ENCODE results near the gene ABR.
"Not testable (repeated sequence)": the region's sequence is repeated elsewhere in the genome, so short reads cannot be mapped to it uniquely, and the experiment has no call there.

Gene ABR

DNA sequence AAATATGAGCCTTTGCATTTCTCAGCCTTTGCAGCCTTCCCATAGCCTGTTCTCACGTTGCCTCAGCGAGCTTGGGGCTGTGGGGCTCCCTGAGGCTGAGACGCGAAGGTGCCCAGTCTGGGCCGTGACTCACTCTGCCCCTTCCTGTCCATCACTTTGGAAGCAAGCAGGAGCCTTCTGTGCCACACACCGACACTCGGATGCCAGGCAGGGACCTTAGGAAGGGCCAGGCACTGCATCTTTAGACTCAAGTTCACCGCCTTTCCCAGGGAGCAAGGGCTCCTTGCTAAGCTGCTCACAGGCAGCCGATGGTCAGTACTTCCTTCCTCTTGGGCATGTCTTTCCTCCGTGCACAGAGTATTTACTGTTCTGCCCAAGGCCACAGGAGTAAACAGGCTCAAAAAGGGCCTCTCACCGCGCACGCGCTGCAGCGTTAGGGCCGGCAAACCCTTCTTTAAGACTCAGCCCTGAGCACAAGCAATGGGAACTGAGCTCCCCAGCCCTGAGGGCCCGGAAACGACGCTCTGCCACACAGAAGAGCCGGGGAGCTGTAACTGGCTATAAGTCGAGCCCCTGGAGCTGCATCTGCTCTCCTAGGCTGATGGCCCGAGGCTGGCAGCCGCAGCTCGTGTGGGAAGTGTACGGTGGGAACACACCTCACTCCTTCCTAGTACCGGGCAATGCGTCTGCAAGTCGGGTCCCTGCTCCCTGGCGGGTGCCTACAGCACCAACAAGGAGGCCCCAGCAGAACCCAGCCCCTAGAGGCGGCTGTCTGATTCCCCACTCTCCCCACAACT lies 175.6 kb downstream of the ABR start:
- no peak for DNase-seq

DNA sequence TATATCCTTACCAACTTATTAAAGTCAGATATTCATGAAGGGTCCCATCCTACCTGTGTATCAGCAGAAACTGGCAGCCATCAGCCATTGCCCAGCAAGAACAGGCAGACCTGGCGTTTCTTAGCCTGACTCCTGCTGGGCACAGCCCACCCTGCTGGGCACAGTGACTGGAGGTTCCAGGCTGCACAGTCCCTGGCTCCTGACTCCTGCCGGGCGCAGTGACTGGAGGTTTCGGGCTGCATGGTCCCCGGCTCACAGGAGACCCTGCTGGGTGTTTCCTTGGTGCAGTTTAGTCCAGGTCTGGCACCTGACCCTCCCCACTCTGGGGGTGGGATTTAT lies 176.2 kb downstream of the ABR start:
- DNase-seq = no peak

DNA sequence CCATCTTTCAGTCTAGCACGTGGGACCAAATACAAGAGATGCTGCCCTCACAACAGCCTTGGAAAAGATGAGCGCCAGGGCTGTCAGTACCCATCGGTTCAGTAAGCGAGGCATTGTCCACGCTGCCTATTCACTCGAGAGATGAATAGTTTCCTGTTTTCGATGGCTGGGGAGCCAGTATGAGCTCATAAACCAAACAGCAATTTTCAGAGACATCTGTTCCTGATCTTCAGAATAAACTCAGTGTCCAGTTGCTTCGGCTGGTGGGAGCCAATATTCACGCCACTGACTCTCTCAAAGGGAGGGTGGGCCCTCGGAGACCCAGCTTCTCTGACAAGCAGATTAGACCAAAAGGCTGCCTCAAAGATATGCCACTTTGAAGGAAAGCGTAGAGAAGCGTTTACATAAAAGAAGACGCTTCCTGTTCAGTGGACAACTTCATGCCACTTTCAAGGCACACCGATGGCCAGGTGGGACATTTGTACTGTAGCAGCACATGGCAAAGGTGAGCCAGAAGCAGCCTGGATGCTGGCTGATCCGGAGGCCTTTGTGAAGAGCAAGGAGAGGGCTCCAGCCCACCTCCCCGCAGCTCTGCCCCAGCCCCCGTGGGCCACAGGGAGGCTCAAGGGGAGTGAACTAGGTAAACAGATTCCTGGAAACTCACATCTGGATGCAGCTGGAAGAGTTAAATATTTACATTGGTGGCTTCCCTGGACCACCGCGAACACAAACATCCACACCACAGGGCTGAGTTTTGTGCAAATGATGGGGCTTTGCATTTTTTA lies 176.8 kb downstream of the ABR start:
- DNase-seq = no peak

DNA sequence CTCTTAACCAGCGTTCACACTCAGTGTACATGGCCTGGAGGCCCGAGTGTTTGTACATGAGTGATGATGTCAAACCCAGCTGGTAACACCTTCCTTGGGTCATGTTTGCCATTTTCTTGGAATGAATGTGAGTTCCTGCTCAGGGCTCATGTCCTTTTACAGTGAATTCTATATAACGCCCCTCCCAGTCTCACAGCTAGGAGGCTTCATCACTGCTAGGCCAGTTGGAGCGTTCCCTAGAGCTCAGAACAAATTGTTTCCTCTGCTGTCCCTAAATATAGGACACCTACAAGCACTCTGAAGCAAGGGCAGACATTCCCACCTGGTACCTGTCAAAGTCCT lies 177.4 kb downstream of the ABR start:
- no peak for DNase-seq

DNA sequence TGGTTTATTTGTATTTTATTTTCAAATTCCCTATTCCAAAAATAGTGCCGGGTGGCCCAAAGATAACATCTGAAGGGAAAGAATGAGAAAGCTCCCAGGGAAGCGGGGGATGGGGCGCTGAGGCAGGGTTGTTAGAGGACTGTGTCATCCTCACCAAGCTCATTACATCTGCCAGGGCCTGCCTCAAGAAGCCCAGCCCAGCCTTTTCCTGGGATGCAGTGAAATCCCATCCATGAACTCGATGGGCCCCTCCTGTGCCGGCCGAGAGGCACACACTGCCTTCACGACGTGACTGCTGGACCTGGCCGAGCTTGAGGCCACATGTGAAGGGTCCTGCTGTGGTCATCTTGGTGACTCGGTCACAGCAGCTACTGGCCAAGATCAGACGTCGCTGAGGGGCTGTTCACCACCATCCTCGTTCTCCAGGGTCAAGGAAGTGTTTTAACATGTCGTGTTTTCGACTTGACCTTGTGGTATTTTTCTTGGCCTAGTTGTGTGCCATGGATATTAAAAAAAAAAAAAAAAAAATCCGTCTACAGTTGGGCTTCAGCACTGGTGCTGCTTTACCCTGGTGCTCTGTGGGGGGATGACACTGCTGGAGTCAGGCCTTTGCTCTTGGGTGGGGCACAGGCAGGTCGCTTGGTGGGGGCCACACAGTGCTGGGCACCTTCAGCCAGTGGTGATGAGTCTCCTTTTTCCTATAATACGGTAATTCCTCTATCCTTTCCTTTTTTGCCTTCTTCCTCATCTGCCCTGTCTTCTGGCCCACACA lies 178.0 kb downstream of the ABR start:
- DNase-seq = no peak

DNA sequence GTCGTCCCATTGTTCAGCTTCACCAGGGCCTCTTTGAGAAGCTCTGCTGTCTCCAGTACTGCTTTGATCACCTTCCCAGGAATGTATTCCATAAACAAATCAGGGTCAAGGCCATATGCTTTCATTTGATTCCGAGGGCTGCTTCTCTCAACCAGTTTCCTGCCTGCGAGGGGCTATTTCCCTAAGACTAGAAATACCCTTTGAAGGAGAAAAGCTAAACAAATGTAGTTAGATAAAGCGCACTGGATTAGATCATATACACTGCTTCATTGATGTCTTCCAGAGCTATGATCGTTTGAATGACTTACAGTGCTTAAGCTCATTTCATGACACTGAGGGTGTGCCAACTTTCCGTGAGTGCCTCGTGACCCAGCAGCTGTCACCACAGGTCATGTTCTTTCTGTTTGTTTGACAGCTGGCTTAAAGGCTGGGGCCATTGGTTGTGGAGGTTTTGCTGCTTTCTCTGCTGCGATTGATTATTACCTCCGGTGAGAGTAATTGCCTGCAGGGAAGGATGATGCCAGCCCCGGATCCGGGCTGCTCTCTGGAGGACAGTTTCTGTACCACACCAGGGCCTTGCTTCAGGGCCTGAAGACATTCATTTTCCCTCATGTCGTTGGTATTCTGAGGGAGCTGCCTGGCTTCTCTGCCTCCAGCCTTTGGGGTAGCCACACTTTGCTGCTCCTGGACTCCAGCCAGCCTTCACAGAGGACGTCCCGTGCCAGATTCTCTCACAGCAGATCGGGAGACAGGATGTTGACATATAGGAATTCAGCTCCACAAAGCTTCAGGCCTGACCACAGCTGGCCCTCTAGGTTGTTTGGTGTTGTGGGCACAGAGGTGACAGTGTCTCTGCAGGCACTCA lies 179.0 kb downstream of the ABR start:
- DNase-seq = peak; percentile 47

DNA sequence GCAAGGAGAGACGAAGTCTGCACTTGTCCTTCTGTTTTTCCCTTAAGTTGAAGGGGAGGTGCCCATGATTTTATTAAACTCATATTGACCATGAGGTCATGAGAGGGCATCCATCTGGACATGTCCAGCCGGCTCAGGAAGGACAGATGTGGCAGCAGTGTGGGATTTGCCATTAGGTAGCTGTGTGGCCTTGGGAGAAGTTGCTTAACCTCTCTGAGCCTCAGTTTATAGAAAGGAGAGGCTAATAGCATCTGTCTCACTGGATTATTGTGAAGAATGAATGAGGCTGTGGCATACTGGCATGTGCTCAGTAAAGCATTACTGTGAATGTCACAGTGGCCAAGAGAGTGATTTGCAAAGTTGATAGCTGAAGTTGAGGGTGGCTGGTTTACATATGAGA lies 181.7 kb downstream of the ABR start:
- no peak for DNase-seq

DNA sequence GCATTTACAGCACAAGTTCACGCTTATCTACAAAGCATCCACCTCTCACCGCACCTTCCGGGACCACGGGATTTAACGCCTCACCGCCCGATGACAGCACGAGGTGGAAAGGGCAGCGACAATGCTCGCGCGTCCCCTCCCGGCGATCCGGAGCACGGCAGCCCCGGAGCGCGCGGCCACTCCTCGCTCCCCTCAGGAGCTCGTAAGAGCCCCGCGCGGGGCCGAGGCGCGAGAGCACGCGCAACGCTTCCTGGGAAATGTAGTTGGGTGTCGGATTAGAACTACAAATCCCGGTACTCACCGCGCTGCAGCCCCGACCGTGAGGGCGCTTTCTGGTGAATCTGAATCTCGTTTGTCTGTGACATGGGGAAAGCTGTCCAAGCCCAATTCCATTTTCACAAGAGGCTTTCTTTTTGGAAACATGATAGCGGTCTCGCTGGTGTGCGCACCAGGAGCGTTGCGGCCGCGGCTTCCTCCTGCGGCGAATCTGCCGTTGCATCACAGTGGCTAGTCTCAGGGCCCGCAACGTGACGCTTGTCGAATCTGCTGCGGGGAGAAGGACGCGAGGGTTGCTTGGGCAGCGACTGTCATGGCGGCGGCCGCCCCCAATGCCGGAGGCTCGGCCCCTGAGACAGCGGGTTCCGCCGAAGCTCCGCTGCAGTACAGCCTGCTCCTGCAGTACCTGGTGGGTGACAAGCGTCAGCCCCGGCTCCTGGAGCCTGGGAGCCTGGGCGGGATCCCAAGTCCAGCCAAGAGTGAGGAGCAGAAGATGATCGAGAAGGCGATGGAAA lies 183.0 kb downstream of the ABR start, which contains the start of gene TIMM22:
TSS of gene TIMM22 (plus strand) at position 576 of the 791 bp plus-strand sequence. CDS start at position 590, 14 bp downstream.
- peak; percentile 98 for DNase-seq

DNA sequence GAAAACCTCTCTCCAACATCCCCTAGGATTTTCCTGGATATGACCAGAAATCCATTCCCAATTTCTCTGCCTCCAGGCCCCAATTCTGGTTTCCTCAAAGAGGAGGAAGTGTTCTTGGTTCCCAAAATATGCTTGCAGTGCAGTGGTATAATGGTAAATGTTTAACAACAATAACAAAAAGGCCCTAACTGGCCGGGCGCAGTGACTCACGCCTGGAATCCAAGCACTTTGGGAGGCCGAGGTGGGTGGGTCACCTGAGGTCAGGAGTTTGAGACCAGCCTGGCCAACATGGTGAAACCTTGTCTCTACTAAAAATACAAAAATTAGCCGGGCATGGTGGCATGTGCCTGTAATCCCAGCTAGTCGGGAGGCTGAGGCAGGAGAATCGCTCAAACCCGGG lies 184.5 kb downstream of the ABR start:
- DNase-seq = not testable (repeated sequence)

DNA sequence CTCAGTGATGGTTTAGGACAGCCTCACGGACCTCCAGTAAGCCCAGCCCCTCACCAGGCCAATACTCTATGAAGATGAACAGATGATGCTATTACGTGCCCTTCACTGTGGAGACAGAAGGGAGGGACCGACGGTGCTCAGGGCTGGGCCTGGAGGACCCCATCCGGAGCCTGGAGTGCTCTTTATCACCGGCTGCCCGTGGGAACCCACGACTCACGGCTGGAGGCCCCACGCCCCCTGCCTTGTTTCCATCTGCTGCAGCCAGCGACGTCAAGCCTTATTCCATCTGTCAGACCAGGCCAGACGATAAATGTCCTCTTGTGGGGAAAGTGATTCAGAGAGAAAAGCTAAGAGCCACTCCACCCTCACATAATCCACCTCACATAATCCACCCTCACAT lies 186.8 kb downstream of the ABR start:
- no peak for DNase-seq

DNA sequence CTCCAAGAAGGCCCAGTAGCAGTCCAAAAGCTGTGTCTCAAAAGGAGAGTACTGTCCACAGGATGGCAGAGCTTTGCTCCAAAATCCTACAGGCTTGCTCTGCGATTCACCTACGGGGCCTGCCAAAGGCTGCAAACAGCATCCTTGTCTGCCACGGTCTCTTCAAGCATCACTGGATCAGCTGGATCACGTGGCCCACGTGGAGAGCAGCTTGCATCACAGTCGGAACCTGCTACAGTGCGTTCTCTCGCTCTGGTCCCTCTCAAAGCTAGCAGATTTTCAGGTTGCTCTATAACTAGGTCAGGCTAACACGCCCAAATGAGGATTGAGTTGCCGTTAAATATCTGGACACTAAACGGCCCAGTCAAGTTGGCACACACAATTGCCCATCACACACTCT lies 191.2 kb downstream of the ABR start:
- no peak for DNase-seq

DNA sequence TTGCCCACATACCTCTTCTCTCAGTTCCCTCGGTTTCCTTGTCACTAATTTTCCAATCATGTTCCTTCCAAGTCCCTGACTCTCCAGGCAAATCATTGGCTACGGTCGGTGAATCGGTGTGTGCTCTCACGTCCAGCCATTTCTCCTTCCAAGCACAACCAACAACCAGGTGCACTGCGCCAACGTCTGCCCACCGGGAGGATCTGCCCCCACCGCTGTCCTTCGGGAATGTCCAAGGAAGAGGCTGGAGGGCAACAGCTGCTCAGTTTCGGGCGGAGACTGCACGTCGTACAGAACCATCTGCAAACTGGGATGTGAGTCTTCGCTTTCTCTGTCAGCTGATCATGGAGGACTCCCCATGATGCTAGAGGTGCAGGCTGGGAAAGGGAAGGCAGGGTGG lies 191.8 kb downstream of the ABR start:
- no peak for DNase-seq

DNA sequence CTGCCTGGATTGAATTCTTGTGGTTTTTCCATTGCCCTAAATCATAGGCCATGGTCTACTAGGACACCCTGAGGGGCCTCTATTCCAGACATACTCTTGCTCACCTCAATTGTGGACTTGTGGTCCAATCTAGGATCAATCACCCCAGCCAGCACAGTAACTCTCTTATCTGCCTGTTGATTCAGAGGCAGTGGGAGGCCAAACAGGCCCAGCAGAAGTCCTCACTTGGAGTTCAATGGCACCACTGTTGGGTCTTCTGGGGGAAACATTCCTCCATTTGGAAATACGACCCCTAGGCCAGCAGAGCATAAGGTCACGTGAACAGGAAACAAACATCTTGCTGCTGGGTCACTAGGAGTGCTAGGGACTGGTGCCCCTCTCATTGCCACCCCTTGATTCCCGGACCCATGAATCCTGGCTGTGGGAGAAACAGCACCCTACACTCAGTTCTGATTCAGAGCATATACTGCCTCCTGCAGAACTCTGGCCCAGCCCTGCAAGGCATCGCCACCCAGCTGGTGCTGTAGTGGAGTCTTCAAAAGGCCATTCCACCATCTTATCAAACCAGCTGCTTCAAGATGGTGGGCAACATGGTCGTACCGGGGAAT lies 193.4 kb downstream of the ABR start:
- DNase-seq = no peak

DNA sequence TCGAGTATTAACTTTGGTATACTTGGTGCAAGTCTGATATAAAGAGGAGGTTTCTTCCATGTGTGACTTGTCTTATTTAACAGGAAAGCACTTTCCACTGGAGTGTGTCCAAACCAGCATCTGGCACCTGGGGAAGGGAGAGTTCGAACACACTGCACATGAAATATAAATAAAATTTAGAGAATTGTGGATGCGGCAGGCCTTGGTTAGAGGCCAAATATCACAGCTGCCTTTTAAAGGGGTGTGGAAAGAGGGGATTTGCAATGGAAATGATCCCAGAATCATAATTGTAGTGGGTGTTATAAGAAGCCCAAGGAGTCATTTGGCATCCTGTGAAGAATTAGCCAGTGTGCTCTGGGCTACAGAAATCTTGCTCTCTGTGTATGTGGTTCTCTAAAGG lies 195.9 kb downstream of the ABR start:
- no peak for DNase-seq

DNA sequence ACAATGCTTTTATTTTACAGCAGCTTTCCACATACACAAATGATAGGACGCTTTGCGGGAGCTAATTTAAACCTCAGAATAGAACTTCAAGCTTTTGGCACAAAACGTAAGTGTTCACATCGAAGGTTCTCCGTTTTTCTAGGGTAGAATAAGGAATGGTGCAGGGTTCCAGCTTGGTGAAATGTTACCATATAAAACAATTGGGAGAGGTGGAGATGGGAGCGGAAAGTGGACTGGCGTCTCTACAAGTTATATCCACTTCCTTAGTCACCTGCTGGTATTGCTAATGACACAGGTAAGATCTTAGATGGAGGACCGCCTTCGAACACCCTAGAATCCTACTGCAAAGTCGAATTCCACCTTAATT lies 198.5 kb downstream of the ABR start:
- no peak for DNase-seq

DNA sequence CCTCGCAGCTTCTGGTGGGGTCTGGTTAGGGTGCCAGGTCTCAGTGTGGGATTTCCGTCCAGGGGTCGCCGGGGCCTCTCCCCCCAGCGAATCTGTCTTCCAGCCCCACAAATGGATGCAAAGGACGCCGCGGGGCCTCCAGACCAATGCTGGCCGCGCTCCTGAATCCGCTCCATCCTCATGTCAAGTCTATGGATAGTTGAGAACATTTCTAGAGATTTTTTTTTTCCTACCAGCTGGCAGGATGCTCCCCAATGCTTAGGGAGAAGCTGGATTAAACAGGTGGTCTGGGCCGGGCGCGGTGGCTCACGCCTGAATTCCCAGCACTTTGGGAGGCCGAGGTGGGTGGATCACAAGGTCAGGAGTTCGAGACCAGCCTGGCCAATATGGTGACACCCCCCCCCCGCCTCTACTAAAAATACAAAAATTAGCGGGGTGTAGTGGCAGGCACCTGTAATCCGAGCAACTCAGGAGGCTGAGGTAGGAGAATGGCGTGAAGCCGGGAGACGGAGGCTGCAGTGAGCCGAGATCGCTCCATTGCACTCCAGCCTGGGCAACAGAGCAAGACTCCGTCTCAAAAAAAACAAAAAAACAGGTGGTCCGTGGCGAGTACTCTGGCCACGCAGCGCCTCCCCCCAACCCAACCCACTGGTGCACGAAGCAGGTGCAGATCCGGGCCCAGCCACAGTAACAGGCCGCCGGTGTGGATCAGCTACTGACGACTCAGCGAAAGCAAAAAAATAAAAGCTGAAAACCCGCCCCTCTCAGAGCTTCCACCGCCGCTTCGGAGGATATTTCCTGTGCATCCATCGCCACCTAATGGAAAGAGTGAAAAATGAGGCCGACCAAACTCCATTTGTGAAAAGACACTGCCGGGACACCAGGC lies 199.1 kb downstream of the ABR start:
- peak; percentile 82 for DNase-seq

DNA sequence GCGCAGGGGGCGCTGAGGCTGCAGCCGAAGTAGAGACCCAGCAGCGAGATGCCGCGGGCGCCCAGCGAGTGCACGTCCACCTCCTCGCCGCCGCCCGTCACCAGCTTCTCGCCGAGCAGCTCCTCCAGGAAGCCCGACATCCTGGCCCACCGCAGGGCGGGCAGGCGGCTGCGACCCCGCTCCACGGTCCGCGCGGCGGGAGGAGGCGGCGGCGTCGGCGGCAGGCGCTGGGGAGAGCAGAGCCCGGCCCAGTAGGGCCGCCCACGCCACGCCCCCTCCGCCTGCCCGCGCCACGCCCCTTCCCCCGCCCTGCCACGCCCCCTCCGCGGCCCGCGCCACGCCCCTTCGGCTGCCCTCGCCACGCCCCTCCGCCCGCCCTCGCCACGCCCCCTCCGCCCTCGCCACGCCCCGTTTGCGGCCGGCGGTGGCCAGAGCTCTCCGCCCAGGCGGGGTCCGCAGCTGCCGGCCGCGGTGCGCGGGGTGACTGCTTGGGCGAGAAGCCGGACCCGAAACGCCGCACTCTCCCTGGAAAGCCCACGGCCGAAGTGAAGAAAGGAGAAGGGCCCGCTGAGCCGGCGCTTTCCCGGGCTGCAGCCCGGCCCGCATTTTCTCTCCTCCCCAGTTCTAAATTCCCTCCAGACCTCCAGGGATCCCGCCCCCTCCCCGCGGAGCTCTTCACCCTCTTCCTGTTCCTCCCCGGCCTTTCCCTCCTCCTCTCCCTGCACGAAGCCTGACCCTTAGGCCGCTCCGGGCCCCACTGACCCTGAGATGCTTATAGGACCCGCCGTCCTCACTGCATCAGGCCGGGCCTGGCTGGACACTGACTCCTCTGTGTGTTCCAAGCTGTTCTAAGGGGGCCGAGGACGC lies 200.0 kb downstream of the ABR start, which contains the start of gene NXN:
TSS of gene NXN (minus strand) at position 238 of the 867 bp plus-strand sequence.
- peak; percentile 96 for DNase-seq

DNA sequence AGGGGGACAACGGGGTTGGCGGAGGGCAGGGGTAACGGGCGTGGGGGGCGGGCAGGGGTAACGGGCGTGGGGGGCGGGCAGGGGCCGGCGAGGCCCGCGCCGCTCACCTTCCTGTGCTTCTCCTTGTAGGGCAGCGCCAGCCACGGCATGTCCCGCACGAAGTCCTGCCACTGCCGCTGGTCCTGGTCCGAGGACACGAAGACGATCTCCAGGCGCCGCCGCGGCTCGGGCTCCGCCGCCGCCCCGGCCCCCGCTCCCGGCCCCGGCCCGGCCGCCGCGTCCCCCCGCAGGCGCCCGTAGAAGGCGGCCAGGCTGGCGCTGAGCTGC lies 200.6 kb downstream of the ABR start:
- no peak for DNase-seq

Data from activated CD8-positive, alpha-beta memory T cell treated with anti-CD3 and anti-CD28 coated beads for 24 hours (primary cell).